HG03064 (cell line): ENCODE results near the gene NUTM1.
"Not testable (repeated sequence)": the region's sequence is repeated elsewhere in the genome, so short reads cannot be mapped to it uniquely, and the experiment has no call there.

Experiments used
- ATAC-seq: cut with Tn5 transposase; IDR thresholded peaks from one replicate; pipeline ENCODE4 v1.9.1; 2021; ENCODE audit warnings: low read depth; ENCODE audit not compliant: unreplicated experiment

NUTM1 gene

GRCh38 chr15:34336991-34337556, 6.0 kb upstream of the NUTM1 start:
- ATAC-seq: no peak

DNA sequence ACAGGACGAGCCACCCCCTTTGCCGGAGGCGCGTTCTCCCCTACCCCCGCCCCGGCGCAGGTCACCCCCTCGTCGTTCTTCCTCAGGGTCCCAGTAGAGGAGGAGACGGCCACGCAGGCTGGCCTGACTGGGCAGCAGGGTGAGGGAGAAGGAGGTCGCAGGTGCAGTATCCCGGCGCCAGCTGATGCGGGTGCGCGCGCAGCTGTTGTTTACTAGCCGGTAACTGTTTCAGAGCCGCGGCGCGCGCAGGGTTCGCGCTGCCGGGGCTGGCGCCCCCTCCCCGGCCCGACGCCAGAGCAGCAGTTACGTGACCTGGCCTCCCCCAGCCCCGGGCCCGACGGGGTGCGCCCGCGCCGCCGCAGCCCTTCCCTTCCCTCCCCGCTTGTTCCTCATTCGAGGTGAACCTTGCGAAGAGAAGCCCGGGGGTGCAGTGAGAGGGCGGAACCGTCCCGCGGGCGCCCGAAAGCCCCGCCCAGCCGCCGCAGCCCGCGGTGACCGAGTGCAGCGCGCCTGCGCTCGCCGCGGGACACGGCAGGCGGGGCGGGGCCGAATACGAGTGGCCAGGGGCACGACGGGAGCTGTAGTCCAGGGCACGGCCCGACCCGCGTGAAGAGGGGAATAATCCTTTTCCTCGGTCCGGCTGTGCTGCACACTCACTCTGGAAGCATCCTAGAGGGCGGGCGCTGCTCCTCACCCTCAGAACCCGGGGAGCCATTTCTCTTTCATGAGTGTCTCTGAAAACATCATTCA, 5.4 kb upstream of the NUTM1 start, which contains the start of gene SLC12A6:
TSS of gene SLC12A6 (minus strand) at position 225 of the 750 bp plus-strand sequence. CDS start 1,101 bp downstream, outside the sequence.
- ATAC-seq: peak; percentile 60

- ATAC-seq: no peak
Observed at GRCh38 chr15:34338347-34338746, 4.8 kb upstream of the NUTM1 start.

GRCh38 chr15:34339946-34340345, 3.2 kb upstream of the NUTM1 start:
- ATAC-seq: no peak

DNA sequence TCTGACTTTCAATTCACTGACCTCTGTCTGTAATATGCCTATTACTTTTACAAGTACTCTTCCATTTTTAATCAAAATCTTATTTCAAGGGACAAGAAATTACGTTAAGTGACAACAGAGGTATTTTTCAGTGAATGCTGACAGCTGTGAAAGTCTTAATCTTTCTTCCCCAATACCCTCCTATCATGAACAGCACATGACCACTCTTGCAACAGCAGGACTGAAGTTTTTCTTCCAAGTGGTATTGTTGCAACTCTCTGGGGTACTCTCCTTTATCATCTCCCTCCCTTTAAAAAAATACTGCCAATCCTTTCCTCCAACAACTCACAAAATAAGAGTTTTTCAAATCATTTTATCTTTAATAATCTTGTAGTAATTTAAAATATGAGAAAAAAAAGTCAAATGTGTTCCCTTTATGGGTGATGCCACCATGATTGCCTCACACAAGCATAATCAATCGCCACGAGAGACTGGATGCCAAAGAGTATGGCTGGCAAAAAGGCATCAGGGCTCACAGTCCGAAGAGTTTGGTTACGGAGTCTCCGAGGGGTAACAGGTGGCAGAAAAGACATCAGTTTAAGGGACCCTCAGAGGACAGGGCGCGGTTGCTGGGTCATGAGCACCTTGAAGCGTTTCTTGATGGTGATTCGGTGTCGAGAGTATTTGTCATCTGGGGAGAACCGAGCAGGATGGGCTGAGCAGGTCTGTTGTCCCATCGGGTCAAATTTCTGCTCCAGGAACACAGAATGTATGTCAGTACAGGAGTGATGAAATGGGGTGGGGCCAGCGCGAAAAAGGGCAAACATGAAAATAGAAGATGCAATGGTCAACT, 1.5 kb upstream of the NUTM1 start:
- ATAC-seq: no peak

- not testable (repeated sequence) for ATAC-seq
Observed at GRCh38 chr15:34342213-34342736, 840 bp upstream of the NUTM1 start.

DNA sequence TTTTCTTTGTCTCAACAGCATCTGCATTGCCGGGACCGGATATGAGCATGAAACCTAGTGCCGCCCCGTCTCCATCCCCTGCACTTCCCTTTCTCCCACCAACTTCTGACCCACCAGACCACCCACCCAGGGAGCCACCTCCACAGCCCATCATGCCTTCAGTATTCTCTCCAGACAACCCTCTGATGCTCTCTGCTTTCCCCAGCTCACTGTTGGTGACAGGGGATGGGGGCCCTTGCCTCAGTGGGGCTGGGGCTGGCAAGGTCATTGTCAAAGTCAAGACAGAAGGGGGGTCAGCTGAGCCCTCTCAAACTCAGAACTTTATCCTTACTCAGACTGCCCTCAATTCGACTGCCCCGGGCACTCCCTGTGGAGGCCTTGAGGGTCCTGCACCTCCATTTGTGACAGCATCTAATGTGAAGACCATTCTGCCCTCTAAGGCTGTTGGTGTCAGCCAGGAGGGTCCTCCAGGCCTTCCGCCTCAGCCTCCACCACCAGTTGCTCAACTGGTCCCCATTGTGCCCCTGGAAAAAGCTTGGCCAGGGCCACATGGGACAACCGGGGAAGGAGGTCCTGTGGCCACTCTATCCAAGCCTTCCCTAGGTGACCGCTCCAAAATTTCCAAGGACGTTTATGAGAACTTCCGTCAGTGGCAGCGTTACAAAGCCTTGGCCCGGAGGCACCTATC, 5.0 kb downstream of the NUTM1 start:
- ATAC-seq: no peak

GRCh38 chr15:34348735-34349300, 5.7 kb downstream of the NUTM1 start:
- ATAC-seq: no peak

DNA sequence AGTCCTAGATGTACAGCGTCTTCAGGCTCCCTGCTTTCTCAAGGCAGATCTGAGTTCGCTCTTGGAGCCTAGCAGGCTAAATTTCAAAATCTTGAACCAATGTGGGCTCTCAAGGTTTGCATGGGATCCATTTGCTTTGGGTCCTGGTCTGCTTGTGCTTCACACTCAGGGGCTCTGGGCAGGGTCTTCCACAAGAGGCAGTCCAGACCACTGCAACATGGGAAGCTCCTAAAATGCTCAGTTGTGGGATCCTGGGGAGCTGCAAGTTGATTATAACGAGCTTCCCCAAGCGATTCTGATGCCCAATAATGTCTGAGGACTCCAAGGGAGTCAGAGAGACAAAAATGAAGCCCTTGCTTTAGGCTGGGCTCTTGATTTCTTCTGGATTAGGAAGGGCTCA, 6.7 kb downstream of the NUTM1 start:
- no peak for ATAC-seq

GRCh38 chr15:34352996-34353395, 9.9 kb downstream of the NUTM1 start:
- ATAC-seq: not testable (repeated sequence)

DNA sequence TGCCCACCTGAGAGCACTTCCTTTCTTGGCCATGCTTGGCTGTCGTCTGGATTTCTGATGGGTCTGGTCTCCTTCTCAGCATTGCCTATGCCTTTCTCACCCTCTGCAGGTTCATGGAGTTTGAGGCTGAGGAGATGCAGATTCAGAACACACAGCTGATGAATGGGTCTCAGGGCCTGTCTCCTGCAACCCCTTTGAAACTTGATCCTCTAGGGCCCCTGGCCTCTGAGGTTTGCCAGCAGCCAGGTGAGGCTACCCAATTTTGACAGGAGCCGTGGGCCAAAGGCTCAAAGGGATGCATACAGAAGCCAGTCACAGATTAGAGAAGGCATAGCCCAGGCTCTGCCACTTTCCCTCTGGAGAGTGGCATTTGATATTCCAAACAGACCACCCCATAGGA, 10.5 kb downstream of the NUTM1 start:
- no peak for ATAC-seq

DNA sequence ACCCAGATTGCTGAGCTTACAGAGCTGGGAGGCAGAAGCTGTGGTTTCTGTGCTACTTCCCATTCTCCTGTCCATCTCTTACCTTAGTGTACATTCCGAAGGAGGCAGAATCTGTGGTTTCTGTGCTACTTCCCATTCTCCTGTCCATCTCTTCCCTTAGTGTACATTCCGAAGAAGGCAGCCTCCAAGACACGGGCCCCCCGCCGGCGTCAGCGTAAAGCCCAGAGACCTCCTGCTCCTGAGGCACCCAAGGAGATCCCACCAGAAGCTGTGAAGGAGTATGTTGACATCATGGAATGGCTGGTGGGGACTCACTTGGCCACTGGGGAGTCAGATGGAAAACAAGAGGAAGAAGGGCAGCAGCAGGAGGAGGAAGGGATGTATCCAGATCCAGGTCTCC, 11.2 kb downstream of the NUTM1 start:
- no peak for ATAC-seq

DNA sequence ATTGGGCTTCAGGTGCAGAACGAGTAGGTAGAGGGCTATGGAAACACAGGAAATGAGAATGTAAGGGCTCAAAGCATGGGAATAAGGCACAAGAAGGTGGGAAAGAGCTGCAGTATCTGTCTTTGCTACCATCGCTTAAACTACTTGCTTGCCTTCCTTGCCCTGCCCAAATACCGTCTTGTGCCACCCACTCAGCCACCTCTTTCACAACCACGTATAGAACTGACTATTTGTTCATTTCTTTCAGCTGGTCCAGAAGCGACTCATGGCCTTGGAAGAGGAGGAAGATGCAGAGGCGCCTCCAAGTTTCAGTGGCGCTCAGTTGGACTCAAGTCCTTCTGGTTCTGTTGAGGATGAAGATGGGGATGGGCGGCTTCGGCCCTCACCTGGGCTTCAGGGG, 12.1 kb downstream of the NUTM1 start:
- ATAC-seq: no peak

- ATAC-seq: no peak
Observed at GRCh38 chr15:34357653-34358052, 14.5 kb downstream of the NUTM1 start.

DNA sequence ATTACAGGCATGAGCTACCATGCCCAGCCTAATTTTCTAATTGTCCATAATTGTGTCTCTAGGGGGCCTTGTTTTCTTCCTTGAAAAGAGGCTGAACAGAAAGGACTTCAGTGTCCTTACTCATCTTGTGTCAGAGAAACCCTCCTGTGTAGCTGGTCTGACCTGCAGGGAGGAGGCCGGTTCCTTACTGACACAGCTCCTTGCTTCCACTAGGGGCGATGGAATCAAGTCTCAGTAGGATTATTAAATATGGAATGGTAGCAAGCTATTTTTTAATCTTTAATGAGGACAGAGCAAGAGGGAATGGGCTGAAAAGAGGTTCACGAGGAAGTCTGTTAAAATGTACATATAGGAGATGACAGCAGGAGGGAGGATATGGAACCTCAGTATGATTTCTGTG, 15.3 kb downstream of the NUTM1 start:
- no peak for ATAC-seq

DNA sequence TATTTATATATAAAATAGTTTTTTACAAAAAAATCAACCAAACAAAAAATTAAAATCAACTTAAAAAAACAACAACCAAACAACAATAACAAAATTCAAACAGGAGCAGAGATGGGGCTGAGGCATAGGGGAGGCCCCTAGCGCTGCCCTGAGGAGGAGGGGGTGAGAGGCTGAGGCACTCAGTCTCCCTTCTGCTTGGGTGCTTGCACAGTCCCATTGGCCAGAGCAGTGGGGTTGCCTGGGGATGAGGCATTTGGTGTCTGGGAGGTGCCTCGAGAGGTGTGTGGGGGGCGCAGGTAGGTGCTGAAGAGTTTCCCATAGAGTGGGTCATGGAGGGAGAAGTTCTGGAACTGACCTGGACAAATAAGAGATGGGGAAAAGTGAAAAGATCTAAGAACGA, 15.8 kb downstream of the NUTM1 start:
- ATAC-seq: no peak

- ATAC-seq: no peak
Observed at GRCh38 chr15:34359416-34359815, 16.3 kb downstream of the NUTM1 start.

DNA sequence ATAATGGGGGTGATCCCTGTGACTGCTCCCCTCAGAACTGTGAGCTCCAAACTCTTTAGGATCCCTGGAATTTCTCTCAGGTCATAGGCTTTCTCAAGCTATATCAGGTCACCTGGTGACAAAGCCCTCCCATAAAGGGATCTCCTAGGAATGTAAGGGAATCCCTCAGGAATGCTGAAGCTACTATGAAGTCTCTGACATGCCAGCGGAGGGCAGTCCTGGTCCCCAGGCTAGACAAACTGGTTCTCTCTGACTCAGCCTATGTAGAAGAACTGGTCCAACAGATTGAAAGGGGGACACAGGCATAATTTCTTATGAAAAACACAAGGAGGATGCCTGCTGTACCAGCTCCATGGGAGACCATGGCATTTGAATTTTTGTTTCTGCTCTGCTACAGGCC, 17.2 kb downstream of the NUTM1 start:
- no peak for ATAC-seq

DNA sequence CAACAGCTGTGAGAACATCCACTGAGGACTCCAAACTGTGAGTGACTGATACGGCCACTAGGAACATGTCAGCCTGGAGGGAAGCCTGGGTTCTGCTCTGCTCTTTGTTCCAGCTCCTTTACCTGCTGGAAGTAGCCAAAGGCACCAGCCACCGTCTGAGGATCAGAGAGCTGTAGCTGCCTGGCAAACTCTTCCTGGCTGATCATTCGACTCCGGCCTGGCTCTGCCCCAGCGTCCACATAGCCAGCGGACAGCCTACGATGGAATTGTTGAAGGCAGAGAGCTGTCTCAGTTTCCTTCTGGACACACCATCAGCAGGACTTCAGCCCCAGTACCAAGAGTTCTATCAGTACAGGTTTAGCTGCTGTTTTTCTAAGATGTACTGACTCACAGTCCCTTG, 18.2 kb downstream of the NUTM1 start:
- no peak for ATAC-seq

DNA sequence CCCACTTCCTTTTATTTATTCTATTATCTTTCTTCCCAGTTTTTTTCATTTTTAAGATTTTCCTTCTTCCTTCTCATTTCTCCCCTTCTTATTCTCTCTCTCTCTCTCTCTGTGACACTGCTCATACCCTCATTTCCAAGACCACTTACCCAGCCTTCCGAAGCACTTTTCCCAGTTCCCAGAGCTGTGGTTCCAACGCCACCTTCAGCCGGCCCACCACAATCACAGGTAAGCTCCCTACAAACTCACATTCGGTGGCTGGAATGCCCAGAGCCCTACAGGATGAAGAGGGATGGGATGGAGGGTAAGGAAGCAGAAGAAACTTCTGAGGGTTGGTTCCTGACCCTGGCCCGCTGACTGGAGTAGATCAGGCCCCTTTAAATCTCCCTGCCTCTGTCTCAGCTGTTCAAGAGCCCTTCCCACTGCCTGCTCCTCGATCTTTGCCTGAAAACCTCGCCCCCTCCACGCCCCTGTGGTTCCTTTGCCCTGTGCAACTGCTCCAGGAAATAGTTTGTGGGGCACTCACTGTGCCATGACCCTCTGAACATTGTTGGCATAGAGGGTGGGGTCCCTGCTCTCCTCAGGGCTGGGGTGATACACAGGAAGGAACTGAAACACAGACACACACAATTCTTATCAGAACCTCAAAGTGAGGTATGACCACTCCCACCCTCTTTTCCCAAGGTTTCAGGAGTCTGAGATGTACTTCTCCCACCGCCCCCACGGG, 19.1 kb downstream of the NUTM1 start:
- no peak for ATAC-seq
